ENCODE results near the gene MBD1.

MBD1 gene

GRCh38 chr18:50273203-50274043 is 7.9 kb downstream of the MBD1 start:
- TF ChIP-seq CTCF (conservative IDR thresholded peaks at IDR 0.05; ENCODE audit: control insufficient read depth, insufficient read depth, low read depth, low read length), result no peak
- DNase-seq (ENCODE audit: low read depth), result no peak
- no peak overlapping the region for H3K4me3 ChIP-seq (ENCODE audit: control insufficient read depth, low read depth, low read length)

- DNase-seq (ENCODE audit: low read depth), result no peak
- no peak overlapping the region for H3K4me3 ChIP-seq (ENCODE audit: control insufficient read depth, low read depth, low read length)
- TF ChIP-seq CTCF (conservative IDR thresholded peaks at IDR 0.05; ENCODE audit: control insufficient read depth, insufficient read depth, low read depth, low read length), result no peak
These were observed 8.8 kb downstream of the MBD1 start for GRCh38 chr18:50272568-50272967.

GRCh38 chr18:50268022-50268747 is 13.1 kb downstream of the MBD1 start:
- DNase-seq (ENCODE audit: low read depth), result peak; percentile 72
- peak; percentile 67 for TF ChIP-seq CTCF (conservative IDR thresholded peaks at IDR 0.05; ENCODE audit: control insufficient read depth, insufficient read depth, low read depth, low read length)
- peak overlapping the region; percentile 56 for H3K4me3 ChIP-seq (ENCODE audit: control insufficient read depth, low read depth, low read length)

GRCh38 chr18:50266248-50266704 is 15.0 kb downstream of the MBD1 start, which contains the start of gene CFAP53:
TSS of gene CFAP53 (minus strand) at chr18:50266495. CDS start at chr18:50266404, 91 bp downstream.
- peak within 1 kb of the TSS; percentile 79 for H3K4me3 ChIP-seq (ENCODE audit: control insufficient read depth, low read depth, low read length)
- TF ChIP-seq CTCF (conservative IDR thresholded peaks at IDR 0.05; ENCODE audit: control insufficient read depth, insufficient read depth, low read depth, low read length), result no peak
- DNase-seq (ENCODE audit: low read depth), result peak; percentile 81

GRCh38 chr18:50262977-50263376 is 18.3 kb downstream of the MBD1 start:
- TF ChIP-seq CTCF (conservative IDR thresholded peaks at IDR 0.05; ENCODE audit: control insufficient read depth, insufficient read depth, low read depth, low read length), result no peak
- no peak for DNase-seq (ENCODE audit: low read depth)
- H3K4me3 ChIP-seq (ENCODE audit: control insufficient read depth, low read depth, low read length), result no peak overlapping the region

GRCh38 chr18:50250935-50251334 is 30.4 kb downstream of the MBD1 start:
- H3K4me3 ChIP-seq (ENCODE audit: control insufficient read depth, low read depth, low read length), result no peak overlapping the region
- DNase-seq (ENCODE audit: low read depth), result no peak
- no peak for TF ChIP-seq CTCF (conservative IDR thresholded peaks at IDR 0.05; ENCODE audit: control insufficient read depth, insufficient read depth, low read depth, low read length)
